Type B pancreatic cell (in vitro differentiated cells): Measurements from ENCODE around the gene WDR1. TPM values are rescaled to one million over a fixed set of nuclear protein-coding genes. Genes with fewer than 3 reads are reported as not detected.

Experiments used
- DNase-seq: peaks from one replicate; pipeline ENCODE4 v3.0.0; 2021; ENCODE audit warnings: mixed read lengths; ENCODE audit not compliant: unreplicated experiment; ENCODE audit errors: extremely low spot score
- H3K27ac Mint-ChIP-seq: 2 replicates; pipeline ENCODE4 v1.8.0; 2021; ENCODE audit warnings: mild to moderate bottlenecking, mixed read lengths
- H3K27me3 Mint-ChIP-seq: 2 replicates; pipeline ENCODE4 v1.8.0; 2021; ENCODE audit warnings: mixed read lengths
- H3K36me3 Mint-ChIP-seq: 2 replicates; pipeline ENCODE4 v1.8.0; 2021; ENCODE audit warnings: mixed read lengths
- H3K4me1 Mint-ChIP-seq: one replicate; pipeline ENCODE4 v1.8.0; 2021; ENCODE audit warnings: mixed read lengths; ENCODE audit not compliant: unreplicated experiment
- H3K4me3 Mint-ChIP-seq: 2 replicates; pipeline ENCODE4 v1.8.0; 2021; ENCODE audit warnings: mild to moderate bottlenecking, mixed read lengths
- H3K9me3 Mint-ChIP-seq: 2 replicates; pipeline ENCODE4 v1.8.0; 2021; ENCODE audit warnings: mixed read lengths
- CTCF ChIP-seq: fragments of 200-600 bp; sonication (generic); conservative IDR thresholded peaks from 2 replicates; pipeline ENCODE4 v1.5.0; 2021; ENCODE audit warnings: antibody characterized with exemption, mild to moderate bottlenecking
- total RNA-seq: library from RNA; stranded (reverse); gene quantifications from 2 replicates; pipeline ENCODE4 v1.2.1, GENCODE V29; 2021; ENCODE audit warnings: low replicate concordance

Gene WDR1
- total RNA-seq, 1 donor from 2014 or later, result 227 TPM

DNA sequence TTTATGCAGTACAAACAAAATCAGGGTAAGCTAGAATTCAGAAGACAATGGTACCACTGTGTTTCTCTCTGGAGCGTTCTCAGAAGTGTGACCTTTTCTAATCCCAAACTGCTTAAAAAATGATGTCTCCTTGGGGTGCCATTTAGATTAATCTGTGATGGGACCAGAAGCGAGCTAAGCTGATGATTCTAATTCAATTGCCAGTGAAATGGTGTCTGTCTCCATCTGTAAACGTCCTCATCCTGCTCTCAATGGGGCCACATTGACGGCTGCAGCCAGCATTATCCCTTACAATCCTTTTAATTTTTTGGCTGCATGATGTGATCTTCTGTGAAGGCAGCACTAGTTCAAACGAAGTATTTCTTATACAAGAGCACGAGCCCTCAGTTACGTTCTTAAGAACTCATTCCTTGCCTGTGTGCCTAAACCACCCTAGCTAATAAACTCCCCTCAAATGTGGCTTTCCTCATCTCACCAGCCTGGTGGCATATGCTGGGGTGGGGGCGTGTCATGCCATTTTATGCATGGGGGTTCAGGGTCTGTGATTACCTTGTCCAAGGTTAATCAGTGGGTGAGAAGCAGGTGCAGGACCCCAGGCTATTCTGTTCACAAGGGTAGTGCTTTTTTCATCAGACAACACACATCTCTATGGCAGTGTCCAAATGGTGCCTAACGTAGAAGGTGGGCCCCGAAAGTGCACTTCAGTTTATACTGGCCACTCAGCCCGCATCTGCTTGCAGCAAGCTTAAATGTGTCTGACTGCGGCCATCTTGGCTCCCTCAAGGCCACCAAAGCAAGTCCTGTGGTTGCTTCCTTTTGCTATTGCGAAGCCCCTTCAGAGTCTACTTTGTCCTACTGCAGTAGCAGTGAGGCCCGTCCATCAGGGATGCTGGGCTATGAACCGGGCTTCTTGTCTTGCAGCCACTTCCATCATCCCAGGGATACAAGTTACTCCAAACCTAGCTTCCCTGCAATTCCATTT is 49.6 kb downstream of the WDR1 start:
- Mint-ChIP-seq H3K9me3 (no peaks in the 10 kb centered on the region), H3K4me3 (peak overlapping the region; percentile 44), H3K36me3 (peaks cover 11% of the 10 kb centered on the region), H3K27me3 (no peaks in the 10 kb centered on the region), H3K4me1 (peaks cover 11% of the 10 kb centered on the region), H3K27ac (no peak overlapping the region)
- no peak for TF ChIP-seq CTCF
- peak; percentile 42 for DNase-seq

DNA sequence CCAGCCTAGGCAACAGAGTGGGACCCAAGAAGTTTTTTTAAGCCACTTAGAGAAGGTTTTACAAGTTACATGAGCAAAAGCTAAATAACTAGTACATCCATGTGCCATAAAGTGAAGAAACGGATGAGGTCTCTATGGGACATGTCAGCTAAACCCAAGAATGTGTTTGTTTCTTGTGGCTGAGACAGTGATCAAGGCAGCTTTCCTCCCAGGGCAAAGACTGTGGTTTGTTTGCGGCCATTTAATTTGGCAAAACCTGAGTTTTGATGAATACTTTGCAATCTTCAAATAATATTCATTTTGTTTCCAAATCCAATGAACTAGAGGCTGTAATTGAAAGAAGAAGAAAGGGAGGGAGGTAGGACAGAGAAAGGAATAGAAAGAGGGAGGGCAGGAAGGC is 50.4 kb downstream of the WDR1 start:
- no peak for DNase-seq
- Mint-ChIP-seq H3K4me3 (no peak overlapping the region), H3K27me3 (no peaks in the 10 kb centered on the region), H3K27ac (no peak overlapping the region), H3K36me3 (peaks cover 11% of the 10 kb centered on the region), H3K4me1 (peaks cover 11% of the 10 kb centered on the region), H3K9me3 (no peaks in the 10 kb centered on the region)
- TF ChIP-seq CTCF, result no peak

DNA sequence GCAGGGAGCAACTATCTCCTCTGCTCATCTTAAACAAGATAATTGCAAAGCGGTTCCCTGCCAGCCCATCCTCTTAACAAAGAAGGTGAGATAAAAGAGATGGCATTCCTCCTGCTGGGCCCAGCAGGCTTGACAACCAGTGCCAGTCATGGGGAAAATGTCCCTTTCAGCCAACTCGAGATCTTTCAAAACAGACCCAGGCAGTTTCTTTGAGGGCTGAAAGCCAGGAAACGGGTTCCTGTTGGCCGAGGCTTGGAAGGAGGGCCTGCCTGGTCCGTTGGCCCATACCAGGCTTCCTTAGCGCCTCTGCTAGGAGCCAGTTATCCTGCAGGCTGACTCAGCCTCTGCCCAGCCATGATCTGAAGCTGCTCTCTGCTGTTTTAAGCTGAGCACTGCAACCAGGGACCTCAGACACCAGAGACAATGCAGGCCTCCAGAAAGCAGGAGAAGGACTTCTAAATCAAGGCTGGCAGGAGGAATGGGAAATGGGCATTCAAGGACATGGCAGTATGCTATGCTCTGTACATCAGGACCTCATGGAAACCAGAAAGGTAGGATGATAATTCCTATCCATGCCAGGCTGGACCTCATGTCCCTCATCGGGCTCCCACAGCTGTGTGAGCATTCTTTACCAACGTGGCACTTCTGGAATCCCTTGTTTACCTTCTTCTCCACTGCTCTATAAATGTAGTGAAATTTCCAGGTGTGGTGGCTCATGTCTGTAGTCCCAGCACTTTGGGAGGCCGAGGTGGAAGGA is 52.9 kb downstream of the WDR1 start:
- H3K4me3 Mint-ChIP-seq, result no peak overlapping the region
- DNase-seq, result peak; percentile 57
- H3K4me1 Mint-ChIP-seq, result peaks cover 11% of the 10 kb centered on the region
- no peaks in the 10 kb centered on the region for H3K27me3 Mint-ChIP-seq
- H3K27ac Mint-ChIP-seq, result no peak overlapping the region
- TF ChIP-seq CTCF, result peak; percentile 61
- peaks cover 11% of the 10 kb centered on the region for H3K36me3 Mint-ChIP-seq
- no peaks in the 10 kb centered on the region for H3K9me3 Mint-ChIP-seq

GRCh38 chr4:10061650-10062415 is 54.8 kb downstream of the WDR1 start:
- H3K4me3 Mint-ChIP-seq, result no peak overlapping the region
- DNase-seq, result no peak
- H3K27ac Mint-ChIP-seq, result no peak overlapping the region
- H3K36me3 Mint-ChIP-seq, result peaks cover 11% of the 10 kb centered on the region
- peaks cover 9% of the 10 kb centered on the region for H3K4me1 Mint-ChIP-seq
- TF ChIP-seq CTCF, result no peak
- no peaks in the 10 kb centered on the region for H3K9me3 Mint-ChIP-seq
- H3K27me3 Mint-ChIP-seq, result no peaks in the 10 kb centered on the region

DNA sequence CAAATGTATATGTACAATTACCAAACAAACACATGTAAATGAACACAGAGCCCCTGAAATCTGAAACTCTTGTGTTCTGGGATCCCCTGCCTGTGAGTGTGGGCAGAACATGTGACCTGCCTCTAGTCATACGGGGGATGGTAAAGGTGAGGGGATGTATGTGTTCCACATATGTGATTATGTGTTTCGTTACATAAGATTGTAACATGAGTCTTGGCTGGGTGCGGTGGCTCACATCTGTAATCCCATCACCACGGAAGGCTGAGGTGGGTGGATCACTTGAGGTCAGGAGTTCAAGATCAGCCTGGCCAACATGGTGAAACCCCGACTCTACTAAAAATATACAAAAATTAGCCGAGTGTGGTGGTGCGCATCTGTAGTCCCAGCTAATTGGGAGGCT is 58.2 kb downstream of the WDR1 start:
- Mint-ChIP-seq H3K27me3 (peaks cover 3% of the 10 kb centered on the region), H3K4me3 (no peak overlapping the region), H3K9me3 (no peaks in the 10 kb centered on the region), H3K36me3 (peaks cover 6% of the 10 kb centered on the region), H3K27ac (no peak overlapping the region), H3K4me1 (peaks cover 19% of the 10 kb centered on the region)
- peak; percentile 13 for DNase-seq
- TF ChIP-seq CTCF, result no peak
